GM18526 (cell line): ENCODE data around the gene HECA.

Source experiments
- POLR2A ChIP-seq: IDR thresholded peaks from 3 replicates; pipeline ENCODE4 v1.6.1; 2011; ENCODE audit not compliant: insufficient read length; ENCODE audit errors: extremely low read depth

The HECA gene

GRCh38 chr6:139151425-139152087, 16.7 kb downstream of the HECA start:
- TF ChIP-seq POLR2A = no peak

- no peak for TF ChIP-seq POLR2A
These were observed 17.4 kb downstream of the HECA start for GRCh38 chr6:139152088-139152891.

GRCh38 chr6:139152892-139153271, 18.0 kb downstream of the HECA start:
- no peak for TF ChIP-seq POLR2A

- TF ChIP-seq POLR2A = no peak
These were observed 19.0 kb downstream of the HECA start for GRCh38 chr6:139153855-139154254.

GRCh38 chr6:139154881-139155547, 20.1 kb downstream of the HECA start:
- TF ChIP-seq POLR2A = no peak

GRCh38 chr6:139156102-139156501, 21.2 kb downstream of the HECA start:
- TF ChIP-seq POLR2A = no peak

- TF ChIP-seq POLR2A = no peak
These were observed 21.7 kb downstream of the HECA start for GRCh38 chr6:139156551-139156950.

GRCh38 chr6:139159016-139159415, 24.1 kb downstream of the HECA start:
- TF ChIP-seq POLR2A = no peak

- TF ChIP-seq POLR2A = no peak
These were observed 26.3 kb downstream of the HECA start for GRCh38 chr6:139161169-139161568.

GRCh38 chr6:139161817-139162284, 27.0 kb downstream of the HECA start:
- no peak for TF ChIP-seq POLR2A

- TF ChIP-seq POLR2A = no peak
These were observed 29.1 kb downstream of the HECA start for GRCh38 chr6:139164001-139164400.

GRCh38 chr6:139165324-139165723, 30.4 kb downstream of the HECA start:
- TF ChIP-seq POLR2A = no peak

GRCh38 chr6:139166238-139166955, 31.5 kb downstream of the HECA start:
- TF ChIP-seq POLR2A = no peak

GRCh38 chr6:139166956-139167313, 32.1 kb downstream of the HECA start:
- TF ChIP-seq POLR2A = no peak

- TF ChIP-seq POLR2A = no peak
These were observed 37.3 kb downstream of the HECA start for GRCh38 chr6:139172151-139172550.

GRCh38 chr6:139172567-139172966, 37.7 kb downstream of the HECA start:
- TF ChIP-seq POLR2A = no peak

GRCh38 chr6:139173172-139173571, 38.3 kb downstream of the HECA start:
- TF ChIP-seq POLR2A = no peak
